Measurements from ENCODE around the gene DHX58. TPM values are rescaled to one million over a fixed set of nuclear protein-coding genes. Genes with fewer than 3 reads are reported as not detected.

Gene DHX58
- total and polyA plus RNA-seq, 11 donors = 1.8 to 17.3 (median 3.7) TPM

GRCh38 chr17:42101513-42102292, 10.8 kb downstream of the DHX58 start:
- H3K36me3 ChIP-seq = peaks cover 0 to 38% (median 5%) of the 10 kb centered on the region in 9 donors
- H3K4me1 ChIP-seq = peaks cover 0 to 12% (median 4%) of the 10 kb centered on the region in 12 donors
- TF ChIP-seq, protein P1, sequence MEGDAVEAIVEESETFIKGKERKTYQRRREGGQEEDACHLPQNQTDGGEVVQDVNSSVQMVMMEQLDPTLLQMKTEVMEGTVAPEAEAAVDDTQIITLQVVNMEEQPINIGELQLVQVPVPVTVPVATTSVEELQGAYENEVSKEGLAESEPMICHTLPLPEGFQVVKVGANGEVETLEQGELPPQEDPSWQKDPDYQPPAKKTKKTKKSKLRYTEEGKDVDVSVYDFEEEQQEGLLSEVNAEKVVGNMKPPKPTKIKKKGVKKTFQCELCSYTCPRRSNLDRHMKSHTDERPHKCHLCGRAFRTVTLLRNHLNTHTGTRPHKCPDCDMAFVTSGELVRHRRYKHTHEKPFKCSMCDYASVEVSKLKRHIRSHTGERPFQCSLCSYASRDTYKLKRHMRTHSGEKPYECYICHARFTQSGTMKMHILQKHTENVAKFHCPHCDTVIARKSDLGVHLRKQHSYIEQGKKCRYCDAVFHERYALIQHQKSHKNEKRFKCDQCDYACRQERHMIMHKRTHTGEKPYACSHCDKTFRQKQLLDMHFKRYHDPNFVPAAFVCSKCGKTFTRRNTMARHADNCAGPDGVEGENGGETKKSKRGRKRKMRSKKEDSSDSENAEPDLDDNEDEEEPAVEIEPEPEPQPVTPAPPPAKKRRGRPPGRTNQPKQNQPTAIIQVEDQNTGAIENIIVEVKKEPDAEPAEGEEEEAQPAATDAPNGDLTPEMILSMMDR (IDR thresholded peaks at IDR 0.05) = peak; percentile 74 to 91 (median 84)
- TF ChIP-seq POLR2A (IDR thresholded peaks at IDR 0.05) = no peak
- WGBS, 4 donors = 38 to 43% (median 41%) methylated on average over 12 to 14 of the region's 14 CpGs
- intact Hi-C loops (cut with DNase I) = loop anchor here in 6 of 10 donors (1.0 to 5.0 kb wide), 6 partner anchors 34 to 139 kb away; partner anchors contain the start of gene CNP (in 1 of the 6)
- no peaks in the 10 kb centered on the region for H3K9me3 ChIP-seq
- peaks cover 9 to 20% (median 16%) of the 10 kb centered on the region in 9 donors for H3K27me3 ChIP-seq
- ATAC-seq (peak; percentile 85 to 89 (median 88)), DNase-seq (peak; percentile 63 to 87 (median 78))
- no peak overlapping the region for H3K4me3 ChIP-seq
- no peak overlapping the region for H3K27ac ChIP-seq

GRCh38 chr17:42098730-42099399, 13.6 kb downstream of the DHX58 start:
- Histone ChIP-seq H3K9me3 (no peaks in the 10 kb centered on the region), H3K4me1 (peaks cover 0 to 12% (median 4%) of the 10 kb centered on the region in 12 donors), H3K4me3 (no peak overlapping the region), H3K27ac (no peak overlapping the region), H3K27me3 (peaks cover 9 to 38% (median 23%) of the 10 kb centered on the region in 9 donors), H3K36me3 (peaks cover 0 to 11% (median 0%) of the 10 kb centered on the region in 9 donors)
- DNase-seq (no peak), ATAC-seq (no peak)
- TF ChIP-seq POLR2A (IDR thresholded peaks at IDR 0.05) = no peak
- TF ChIP-seq, protein P1 (IDR thresholded peaks at IDR 0.05) = no peak
- intact Hi-C loops (cut with DNase I) = no loop called here
- WGBS, 4 donors = 67 to 75% (median 71%) methylated on average over 14 of the region's 14 CpGs

DNA sequence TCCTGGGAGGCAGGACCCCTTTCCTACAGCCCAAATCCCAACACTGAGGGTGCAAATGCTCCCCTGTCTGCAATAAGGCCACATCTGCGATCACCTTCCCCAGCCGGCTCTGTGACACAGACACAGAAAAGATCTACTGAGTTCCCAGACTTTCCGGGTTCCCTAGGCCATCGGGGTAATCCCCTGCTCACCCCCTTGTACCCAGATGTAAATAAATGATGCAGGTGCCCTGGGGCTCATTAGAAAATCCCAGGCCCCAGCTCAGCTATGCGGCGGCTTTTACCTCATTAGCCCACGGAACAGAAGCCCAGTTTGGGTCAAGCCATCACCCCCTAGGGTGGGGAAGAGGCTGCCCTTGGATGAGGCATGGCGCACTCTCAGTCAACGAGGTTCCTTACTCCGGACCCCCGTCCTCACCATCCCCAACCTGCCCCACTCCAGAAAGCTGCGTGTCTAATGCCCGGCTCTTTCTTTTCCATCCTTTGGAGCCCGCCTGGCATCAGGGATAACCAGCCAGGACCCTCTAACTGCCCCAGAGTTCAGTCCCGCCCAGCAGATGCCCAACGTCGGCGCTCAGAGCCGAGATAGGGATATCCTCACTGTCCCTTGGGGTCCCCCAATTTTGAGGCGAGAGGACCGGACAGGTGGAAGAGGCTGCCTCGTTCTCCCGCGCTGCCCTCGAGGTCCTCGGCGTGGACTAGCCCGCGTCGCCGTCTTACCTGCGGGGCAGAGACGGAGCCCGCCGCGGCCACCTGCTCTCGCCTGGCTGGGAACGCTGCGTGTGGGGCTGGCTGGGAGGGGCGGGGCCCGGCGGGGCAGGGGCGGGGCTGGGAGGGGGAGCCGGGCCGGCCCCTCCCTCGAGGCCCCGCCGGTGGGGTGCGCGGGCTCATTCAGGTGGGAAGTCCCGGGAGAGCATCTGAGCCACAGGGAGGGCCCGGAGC, 14.6 kb downstream of the DHX58 start, which contains the start of gene ZNF385C:
ZNF385C (minus strand) TSS at position 783 of the 941 bp plus-strand sequence. CDS start 35,417 bp downstream, outside the sequence.
- H3K27me3 ChIP-seq = peaks cover 9 to 38% (median 23%) of the 10 kb centered on the region in 9 donors
- TF ChIP-seq, protein P1 (IDR thresholded peaks at IDR 0.05) = no peak
- TF ChIP-seq POLR2A (IDR thresholded peaks at IDR 0.05) = no peak
- peaks cover 0 to 12% (median 4%) of the 10 kb centered on the region in 12 donors for H3K4me1 ChIP-seq
- no peak within 1 kb of the TSS for H3K27ac ChIP-seq
- DNase-seq (peak in 1 of 5 donors; percentile 56), ATAC-seq (no peak)
- intact Hi-C loops (cut with DNase I) = no loop called here
- no peak within 1 kb of the TSS for H3K4me3 ChIP-seq
- peaks cover 0 to 1% (median 0%) of the 10 kb centered on the region in 9 donors for H3K36me3 ChIP-seq
- WGBS, 4 donors = 9 to 28% (median 15%) methylated on average over 18 to 52 of the region's 52 CpGs
- no peaks in the 10 kb centered on the region for H3K9me3 ChIP-seq
